ENCODE data around the gene AMPH. TPM values are rescaled to one million over a fixed set of nuclear protein-coding genes. Genes with fewer than 3 reads are reported as not detected.

Gene AMPH
- total RNA-seq, 1 experiment from 2014 or later, result 9.0 TPM

- CTCF ChIA-PET, result no interaction called here
- H3K36me3 Mint-ChIP-seq, result peaks cover 8% of the 10 kb centered on the region
- POLR2A ChIA-PET, result no interaction called here
- H3K27me3 Mint-ChIP-seq (ENCODE audit: low read depth), result no peaks in the 10 kb centered on the region; the same call in 1 of the 2 replicates
- no peak for TF ChIP-seq ZNF532 (CRISPR knock-in tag; IDR thresholded peaks at IDR 0.05; ENCODE audit: borderline replicate concordance)
- no peak for TF ChIP-seq PRDM15 (CRISPR knock-in tag; IDR thresholded peaks at IDR 0.05)
- no peak for TF ChIP-seq ZNF281 (CRISPR knock-in tag; IDR thresholded peaks at IDR 0.05)
- TF ChIP-seq ZBTB43 (CRISPR knock-in tag; IDR thresholded peaks at IDR 0.05), result no peak
- TF ChIP-seq SOX15 (CRISPR knock-in tag; IDR thresholded peaks at IDR 0.05), result no peak
- ATAC-seq, result no peak
- no peak overlapping the region for H3K4me3 Mint-ChIP-seq
- no peak for DNase-seq (ENCODE audit: low spot score)
- H3K9me3 Mint-ChIP-seq, result peaks cover 29% of the 10 kb centered on the region
- no peaks in the 10 kb centered on the region for H3K4me1 Mint-ChIP-seq
- no peak overlapping the region for H3K27ac Mint-ChIP-seq
These were observed 110.4 kb downstream of the AMPH start for GRCh38 chr7:38520741-38521140.

GRCh38 chr7:38518541-38518940, 112.6 kb downstream of the AMPH start:
- TF ChIP-seq AR (CRISPR knock-in tag; IDR thresholded peaks at IDR 0.05) (no peak), NR3C1 (CRISPR knock-in tag; conservative IDR thresholded peaks at IDR 0.05; ENCODE audit: low read depth) (no peak), NFE2L1 (CRISPR knock-in tag; IDR thresholded peaks at IDR 0.05) (no peak), FOXK1 (CRISPR knock-in tag; IDR thresholded peaks at IDR 0.05) (no peak), TCF7 (CRISPR knock-in tag; IDR thresholded peaks at IDR 0.05; ENCODE audit: low read depth) (no peak), E2F5 (CRISPR knock-in tag; IDR thresholded peaks at IDR 0.05) (no peak), ZNF512 (CRISPR knock-in tag; IDR thresholded peaks at IDR 0.05; ENCODE audit: borderline replicate concordance) (no peak), ZNF317 (CRISPR knock-in tag; IDR thresholded peaks at IDR 0.05; ENCODE audit: borderline replicate concordance, low read depth) (no peak)
- no peaks in the 10 kb centered on the region; the same call in 1 of the 2 replicates for H3K27me3 Mint-ChIP-seq (ENCODE audit: low read depth)
- H3K4me1 Mint-ChIP-seq, result no peaks in the 10 kb centered on the region
- ATAC-seq, result no peak
- H3K27ac Mint-ChIP-seq, result no peak overlapping the region
- no peak for DNase-seq (ENCODE audit: low spot score)
- POLR2A ChIA-PET, result no interaction called here
- CTCF ChIA-PET, result no interaction called here
- no peak overlapping the region for H3K4me3 Mint-ChIP-seq
- peaks cover 42% of the 10 kb centered on the region for H3K9me3 Mint-ChIP-seq
- H3K36me3 Mint-ChIP-seq, result peaks cover 17% of the 10 kb centered on the region
